Stromal cell of bone marrow (primary cell): ENCODE measurements around the gene NR1H4.
"Not testable (repeated sequence)": the region's sequence is repeated elsewhere in the genome, so short reads cannot be mapped to it uniquely, and the experiment has no call there.

Experiments used
- DNase-seq: peaks from one replicate; pipeline ENCODE4 v3.0.0-alpha.2; 2012; ENCODE audit warnings: low read depth

Gene NR1H4

GRCh38 chr12:100473050-100473715 is 483 bp upstream of the NR1H4 start:
- no peak for DNase-seq

- DNase-seq: no peak
Observed at GRCh38 chr12:100474617-100475016, 951 bp downstream of the NR1H4 start.

GRCh38 chr12:100476013-100476751 is 2.5 kb downstream of the NR1H4 start:
- DNase-seq: no peak

- no peak for DNase-seq
Observed at GRCh38 chr12:100481021-100481420, 7.4 kb downstream of the NR1H4 start.

- no peak for DNase-seq
Observed at GRCh38 chr12:100484183-100484886, 10.7 kb downstream of the NR1H4 start.

- DNase-seq: no peak
Observed at GRCh38 chr12:100484891-100485471, 11.3 kb downstream of the NR1H4 start.

GRCh38 chr12:100485983-100486382 is 12.3 kb downstream of the NR1H4 start:
- no peak for DNase-seq

- no peak for DNase-seq
Observed at GRCh38 chr12:100489251-100489820, 15.7 kb downstream of the NR1H4 start.

GRCh38 chr12:100490056-100490455 is 16.4 kb downstream of the NR1H4 start:
- no peak for DNase-seq

- no peak for DNase-seq
Observed at GRCh38 chr12:100491104-100491503, 17.4 kb downstream of the NR1H4 start.

GRCh38 chr12:100493396-100494012 is 19.8 kb downstream of the NR1H4 start:
- DNase-seq: no peak

- DNase-seq: no peak
Observed at GRCh38 chr12:100494026-100494425, 20.4 kb downstream of the NR1H4 start.

- DNase-seq: no peak
Observed at GRCh38 chr12:100494538-100494937, 20.9 kb downstream of the NR1H4 start.

GRCh38 chr12:100497105-100497795 is 23.6 kb downstream of the NR1H4 start:
- DNase-seq: no peak

GRCh38 chr12:100498141-100498540 is 24.5 kb downstream of the NR1H4 start:
- DNase-seq: no peak

GRCh38 chr12:100499416-100499815 is 25.8 kb downstream of the NR1H4 start:
- DNase-seq: no peak

GRCh38 chr12:100502718-100503117 is 29.1 kb downstream of the NR1H4 start:
- DNase-seq: not testable (repeated sequence)

GRCh38 chr12:100503228-100503628 is 29.6 kb downstream of the NR1H4 start:
- DNase-seq: no peak

GRCh38 chr12:100504804-100505203 is 31.1 kb downstream of the NR1H4 start:
- no peak for DNase-seq

- no peak for DNase-seq
Observed at GRCh38 chr12:100508751-100509150, 35.1 kb downstream of the NR1H4 start.

GRCh38 chr12:100512692-100513091 is 39.0 kb downstream of the NR1H4 start:
- DNase-seq: no peak
